Cardiac muscle cell (in vitro differentiated cells and primary cell): ENCODE data around the gene CHAT. TPM values are rescaled to one million over a fixed set of nuclear protein-coding genes. Genes with fewer than 3 reads are reported as not detected.

Source experiments
- DNase-seq, 2 donors: peaks; one replicate each; pipeline versions ENCODE4 v3.0.0 to v3.0.0-alpha.2; 2010 to 2017; ENCODE audit warnings: low read depth in 1 of 2, low spot score in 1 of 2
- H3K27ac ChIP-seq: fragments of 200-600 bp; sonication (generic); 2 replicates; pipeline ENCODE4 v1.5.1; 2016
- H3K27me3 ChIP-seq: fragments of 200-600 bp; sonication (generic); 2 replicates; pipeline ENCODE4 v1.6.0; 2016; ENCODE audit warnings: control low read depth
- H3K36me3 ChIP-seq: fragments of 200-600 bp; sonication (generic); 2 replicates; pipeline ENCODE4 v1.5.1; 2016; ENCODE audit warnings: control low read depth
- H3K4me1 ChIP-seq: fragments of 200-600 bp; sonication (generic); 2 replicates; pipeline ENCODE4 v1.8.1; 2017; ENCODE audit warnings: low read depth, mild to moderate bottlenecking, mixed run types
- H3K4me3 ChIP-seq: fragments of 200-600 bp; sonication (generic); 2 replicates; pipeline ENCODE4 v1.5.1; 2016; ENCODE audit warnings: mild to moderate bottlenecking
- H3K9me3 ChIP-seq: fragments of 200-600 bp; sonication (generic); 2 replicates; pipeline ENCODE4 v1.5.1; 2017; ENCODE audit warnings: low read depth, mild to moderate bottlenecking, control low read depth
- CTCF ChIP-seq: IDR thresholded peaks from 2 replicates; pipeline ENCODE4 v1.5.1; 2012; ENCODE audit warnings: low read depth, mild to moderate bottlenecking, low read length
- polyA plus RNA-seq: library from polyadenylated mRNA; unstranded; fragments of >200 nt; fragmentation: Nextera tagmentation; extraction: Ambion mirVana; gene quantifications from 2 replicates; pipeline ENCODE4 v1.2.1, GENCODE V29; 2016
- total RNA-seq: library from RNA; depleted of rRNA; stranded (reverse); fragments of >200 nt; gene quantifications from 2 replicates; pipeline ENCODE4 v1.2.3, GENCODE V29; 2016

The CHAT gene
- total and polyA plus RNA-seq, 2 experiments from 2014 or later = not detected

GRCh38 chr10:49649936-49650723 is 36.3 kb downstream of the CHAT start:
- H3K4me3 ChIP-seq = no peak overlapping the region
- no peak for TF ChIP-seq CTCF
- H3K4me1 ChIP-seq = no peaks in the 10 kb centered on the region
- no peaks in the 10 kb centered on the region for H3K9me3 ChIP-seq
- H3K36me3 ChIP-seq = no peaks in the 10 kb centered on the region
- DNase-seq = no peak
- no peak overlapping the region for H3K27ac ChIP-seq
- no peaks in the 10 kb centered on the region for H3K27me3 ChIP-seq

GRCh38 chr10:49650724-49651034 is 36.8 kb downstream of the CHAT start:
- Histone ChIP-seq H3K4me1 (no peaks in the 10 kb centered on the region), H3K4me3 (no peak overlapping the region), H3K27me3 (no peaks in the 10 kb centered on the region), H3K9me3 (no peaks in the 10 kb centered on the region), H3K36me3 (no peaks in the 10 kb centered on the region), H3K27ac (no peak overlapping the region)
- no peak for DNase-seq
- no peak for TF ChIP-seq CTCF

GRCh38 chr10:49651039-49651835 is 37.4 kb downstream of the CHAT start:
- TF ChIP-seq CTCF = no peak
- Histone ChIP-seq H3K27ac (no peak overlapping the region), H3K4me3 (no peak overlapping the region), H3K4me1 (no peaks in the 10 kb centered on the region), H3K36me3 (no peaks in the 10 kb centered on the region), H3K9me3 (no peaks in the 10 kb centered on the region), H3K27me3 (no peaks in the 10 kb centered on the region)
- DNase-seq = no peak

- H3K27ac ChIP-seq = no peak overlapping the region
- H3K9me3 ChIP-seq = no peaks in the 10 kb centered on the region
- TF ChIP-seq CTCF = no peak
- no peak for DNase-seq
- H3K4me3 ChIP-seq = no peak overlapping the region
- H3K27me3 ChIP-seq = no peaks in the 10 kb centered on the region
- H3K4me1 ChIP-seq = no peaks in the 10 kb centered on the region
- H3K36me3 ChIP-seq = no peaks in the 10 kb centered on the region
Measured at GRCh38 chr10:49651917-49652316, 38.1 kb downstream of the CHAT start.

GRCh38 chr10:49652421-49653272 is 38.8 kb downstream of the CHAT start:
- H3K9me3 ChIP-seq = no peaks in the 10 kb centered on the region
- no peak overlapping the region for H3K27ac ChIP-seq
- no peaks in the 10 kb centered on the region for H3K27me3 ChIP-seq
- no peak for DNase-seq
- no peaks in the 10 kb centered on the region for H3K4me1 ChIP-seq
- TF ChIP-seq CTCF = no peak
- no peaks in the 10 kb centered on the region for H3K36me3 ChIP-seq
- H3K4me3 ChIP-seq = no peak overlapping the region
